MM.1S (cell line): Measurements from ENCODE around the gene STRC.

ENCODE experiments used
- DNase-seq: peaks from one replicate; pipeline ENCODE4 v3.0.0-alpha.2; 2015
- H2AFZ ChIP-seq: fragments of 300-600 bp; sonication (generic); 2 replicates; pipeline ENCODE4 v1.6.0; 2016; ENCODE audit warnings: antibody characterized with exemption, low read length
- H3F3A ChIP-seq: fragments of 300-600 bp; sonication (generic); 2 replicates; pipeline ENCODE4 v1.6.1; 2016; ENCODE audit warnings: mild to moderate bottlenecking, antibody characterized with exemption, low read length, moderate library complexity, mixed read lengths; ENCODE audit not compliant: insufficient read depth
- H3K27ac ChIP-seq: fragments of 300-600 bp; sonication (generic); 2 replicates; pipeline ENCODE4 v1.5.1; 2016; ENCODE audit warnings: mild to moderate bottlenecking, low read length
- H3K27me3 ChIP-seq: fragments of 300-600 bp; sonication (generic); replicated peaks from 2 replicates; pipeline ENCODE4 v1.6.0; 2016; ENCODE audit warnings: low read length; ENCODE audit not compliant: insufficient read depth
- H3K36me3 ChIP-seq: fragments of 300-600 bp; sonication (generic); replicated peaks from 2 replicates; pipeline ENCODE4 v1.6.1; 2016; ENCODE audit warnings: mild to moderate bottlenecking, low read length, mixed read lengths; ENCODE audit not compliant: insufficient read depth
- H3K4me1 ChIP-seq: fragments of 300-600 bp; sonication (generic); 2 replicates; pipeline ENCODE4 v1.6.1; 2016; ENCODE audit warnings: low read length, mixed read lengths
- H3K4me2 ChIP-seq: fragments of 300-600 bp; sonication (generic); 2 replicates; pipeline ENCODE4 v1.6.0; 2016; ENCODE audit warnings: low read depth, low read length
- H3K4me3 ChIP-seq: fragments of 300-600 bp; sonication (generic); 2 replicates; pipeline ENCODE4 v1.5.1; 2016; ENCODE audit warnings: low read length, mixed read lengths
- H3K79me2 ChIP-seq: fragments of 300-600 bp; sonication (generic); 2 replicates; pipeline ENCODE4 v1.6.1; 2016; ENCODE audit warnings: mixed run types, low read length, mixed read lengths
- H3K9ac ChIP-seq: fragments of 300-600 bp; sonication (generic); 2 replicates; pipeline ENCODE4 v1.6.1; 2016; ENCODE audit warnings: low read length, mixed read lengths
- H3K9me2 ChIP-seq: fragments of 300-600 bp; sonication (generic); replicated peaks from 2 replicates; pipeline ENCODE4 v1.6.1; 2016; ENCODE audit warnings: mild to moderate bottlenecking, low read length, mixed read lengths; ENCODE audit not compliant: insufficient read depth
- H3K9me3 ChIP-seq: fragments of 300-600 bp; sonication (generic); replicated peaks from 2 replicates; pipeline ENCODE4 v1.6.1; 2016; ENCODE audit warnings: mild to moderate bottlenecking, low read length, mixed read lengths; ENCODE audit not compliant: insufficient read depth
- H4K20me1 ChIP-seq: fragments of 300-600 bp; sonication (generic); 2 replicates; pipeline ENCODE4 v1.6.1; 2016; ENCODE audit warnings: mild to moderate bottlenecking, low read length, moderate library complexity, mixed read lengths; ENCODE audit not compliant: insufficient read depth
- CTCF ChIP-seq: fragments of 300-600 bp; sonication (generic); IDR thresholded peaks from 2 replicates; pipeline ENCODE4 v1.5.1; 2016; ENCODE audit warnings: antibody characterized with exemption, low read length, mixed read lengths
- EZH2 ChIP-seq: fragments of 300-600 bp; sonication (generic); optimal IDR thresholded peaks from 2 replicates; pipeline ENCODE3; 2017; ENCODE audit warnings: low read depth, mild to moderate bottlenecking, antibody characterized with exemption, low read length, mixed read lengths
- EZH2phosphoT487 ChIP-seq: fragments of 300-600 bp; sonication (generic); IDR thresholded peaks from 2 replicates; pipeline ENCODE4 v1.6.1; 2018; ENCODE audit warnings: antibody characterized with exemption, low read length

STRC gene

GRCh38 chr15:43550527-43551363, 67.9 kb downstream of the STRC start:
- Histone ChIP-seq H3K4me2 (no peak overlapping the region), H3K9ac (no peak overlapping the region), H2AFZ (no peak overlapping the region), H3K9me2 (no peaks in the 10 kb centered on the region), H3K36me3 (no peaks in the 10 kb centered on the region), H4K20me1 (no peaks in the 10 kb centered on the region), H3K4me1 (no peaks in the 10 kb centered on the region), H3K27me3 (no peaks in the 10 kb centered on the region), H3K9me3 (no peaks in the 10 kb centered on the region), H3K4me3 (no peak overlapping the region), H3K27ac (no peak overlapping the region), H3F3A (no peaks in the 10 kb centered on the region), H3K79me2 (no peaks in the 10 kb centered on the region)
- DNase-seq: no peak
- TF ChIP-seq EZH2phosphoT487 (no peak), CTCF (no peak), EZH2 (no peak)
